Fibroblast of villous mesenchyme (primary cell): ENCODE data around the gene OR2AJ1. TPM values are rescaled to one million over a fixed set of nuclear protein-coding genes. Genes with fewer than 3 reads are reported as not detected.

Experiments
- DNase-seq: peaks from one replicate; pipeline ENCODE4 v3.0.0-alpha.2; 2010; ENCODE audit warnings: low read depth
- H3K4me3 ChIP-seq: 2 replicates; pipeline ENCODE4 v1.5.1; 2011; ENCODE audit warnings: low read depth, mild to moderate bottlenecking, low read length
- CTCF ChIP-seq: IDR thresholded peaks from 2 replicates; pipeline ENCODE4 v1.5.1; 2012; ENCODE audit warnings: low read depth, mild to moderate bottlenecking, low read length; ENCODE audit not compliant: insufficient read depth
- total RNA-seq: library from RNA; depleted of rRNA; stranded (reverse); fragments of >200 nt; gene quantifications from 2 replicates; pipeline ENCODE4 v1.2.3, GENCODE V29; 2012

The OR2AJ1 gene
- total RNA-seq, 1 donor, result not detected

DNA sequence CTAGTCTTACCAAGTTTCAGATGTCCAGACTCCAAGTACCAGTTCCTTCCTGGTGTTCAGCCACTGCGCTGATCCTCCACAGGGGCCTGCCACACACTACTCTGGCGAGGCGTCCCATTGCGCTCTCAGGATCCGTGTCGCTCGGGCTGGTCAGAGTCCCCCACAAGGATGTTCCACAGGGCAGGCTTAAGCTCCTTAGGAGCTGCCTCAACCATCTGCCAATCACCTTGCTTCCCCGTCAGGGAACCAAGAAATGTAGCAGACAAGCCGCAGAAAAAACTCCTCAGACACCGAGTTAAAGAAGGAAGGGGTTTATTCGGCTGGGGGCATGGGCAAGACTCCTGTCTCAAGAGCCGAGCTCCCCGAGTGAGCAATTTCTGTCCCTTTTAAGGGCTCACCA, 19.5 kb upstream of the OR2AJ1 start:
- TF ChIP-seq CTCF, result no peak
- no peak for DNase-seq

GRCh38 chr1:247905910-247906503, 18.7 kb upstream of the OR2AJ1 start:
- DNase-seq, result no peak

More for the DNA sequence above, 19.5 kb upstream of the OR2AJ1 start:
- no peak overlapping the region for H3K4me3 ChIP-seq

DNA sequence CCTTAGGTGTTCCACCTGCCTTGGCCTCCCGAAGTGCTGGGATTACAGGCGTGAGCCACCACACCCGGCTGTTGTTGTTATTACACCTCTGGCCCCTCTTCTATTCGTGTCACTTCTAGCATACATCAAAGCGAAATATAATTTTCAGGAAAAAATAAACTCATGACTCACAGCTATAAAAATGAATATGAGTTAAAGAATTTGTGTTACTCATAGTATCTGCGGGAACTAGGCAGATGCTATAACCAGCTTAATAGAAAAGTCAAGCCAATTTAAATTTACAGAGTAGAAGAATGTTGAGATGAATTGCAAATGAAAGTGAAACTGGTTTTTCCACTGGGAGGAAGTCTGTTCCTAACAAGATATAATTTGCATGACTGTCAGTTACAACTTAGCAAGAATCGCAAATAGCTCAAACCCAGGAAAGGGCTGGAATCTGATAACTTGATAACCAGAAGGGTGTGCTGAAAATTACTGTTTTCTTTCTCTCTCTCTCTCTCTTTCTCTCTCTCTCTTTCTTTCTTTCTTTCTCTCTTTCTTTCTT, 18.1 kb upstream of the OR2AJ1 start:
- TF ChIP-seq CTCF, result no peak
- peak overlapping the region; percentile 36 for H3K4me3 ChIP-seq
- peak; percentile 53 for DNase-seq

More at GRCh38 chr1:247905910-247906503, 18.7 kb upstream of the OR2AJ1 start:
- peak overlapping the region; percentile 36 for H3K4me3 ChIP-seq
- TF ChIP-seq CTCF, result no peak

- no peak overlapping the region for H3K4me3 ChIP-seq
- no peak for DNase-seq
- TF ChIP-seq CTCF, result no peak
These were observed 15.9 kb upstream of the OR2AJ1 start for GRCh38 chr1:247908766-247909165.

- no peak for DNase-seq
- H3K4me3 ChIP-seq, result no peak overlapping the region
- no peak for TF ChIP-seq CTCF
These were observed 10.9 kb upstream of the OR2AJ1 start for GRCh38 chr1:247913786-247914185.

GRCh38 chr1:247914941-247915662, 9.6 kb upstream of the OR2AJ1 start:
- no peak for DNase-seq
- TF ChIP-seq CTCF, result no peak
- H3K4me3 ChIP-seq, result no peak overlapping the region

- DNase-seq, result no peak
- TF ChIP-seq CTCF, result no peak
- H3K4me3 ChIP-seq, result no peak within 1 kb of the TSS
These were observed 4.7 kb upstream of the OR2AJ1 start, which contains the start of gene OR2T8 for GRCh38 chr1:247919952-247920351. Gene OR2T8 (plus strand): TSS chr1:247920252. CDS start chr1:247921018, 766 bp downstream.
